GM19324 (cell line): Measurements from ENCODE around the gene SCARF2.
"Not testable (repeated sequence)": the region's sequence is repeated elsewhere in the genome, so short reads cannot be mapped to it uniquely, and the experiment has no call there.

ENCODE experiments used
- ATAC-seq: cut with Tn5 transposase; IDR thresholded peaks from one replicate; pipeline ENCODE4 v1.9.1; 2021; ENCODE audit warnings: mild to moderate bottlenecking, moderate library complexity; ENCODE audit not compliant: unreplicated experiment, low FRiP score

The SCARF2 gene

DNA sequence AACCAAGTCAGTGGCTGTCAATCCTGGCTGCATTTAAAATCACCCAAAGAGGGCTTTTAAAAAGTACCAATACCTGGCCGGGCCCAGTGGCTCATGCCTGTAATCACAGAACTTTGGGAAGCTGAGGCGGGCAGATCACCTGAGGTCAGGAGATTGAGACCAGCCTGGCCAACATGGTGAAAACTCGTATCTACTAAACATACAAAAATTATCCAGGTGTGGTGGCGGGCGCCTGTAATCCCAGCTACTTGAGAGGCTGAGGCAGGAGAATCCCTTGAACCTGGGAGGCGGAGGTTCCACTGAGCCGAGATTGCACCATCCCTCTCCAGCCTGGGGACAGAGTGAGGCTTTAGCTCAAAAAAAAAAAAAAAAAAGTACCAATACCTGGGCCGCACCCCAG lies 61.3 kb downstream of the SCARF2 start:
- not testable (repeated sequence) for ATAC-seq
